GM18526 (cell line): ENCODE data around the gene MTMR6.

Source experiments
- POLR2A ChIP-seq: IDR thresholded peaks from 3 replicates; pipeline ENCODE4 v1.6.1; 2011; ENCODE audit not compliant: insufficient read length; ENCODE audit errors: extremely low read depth

Gene MTMR6

GRCh38 chr13:25288966-25289365 is 1.7 kb upstream of the MTMR6 start:
- no peak for TF ChIP-seq POLR2A

DNA sequence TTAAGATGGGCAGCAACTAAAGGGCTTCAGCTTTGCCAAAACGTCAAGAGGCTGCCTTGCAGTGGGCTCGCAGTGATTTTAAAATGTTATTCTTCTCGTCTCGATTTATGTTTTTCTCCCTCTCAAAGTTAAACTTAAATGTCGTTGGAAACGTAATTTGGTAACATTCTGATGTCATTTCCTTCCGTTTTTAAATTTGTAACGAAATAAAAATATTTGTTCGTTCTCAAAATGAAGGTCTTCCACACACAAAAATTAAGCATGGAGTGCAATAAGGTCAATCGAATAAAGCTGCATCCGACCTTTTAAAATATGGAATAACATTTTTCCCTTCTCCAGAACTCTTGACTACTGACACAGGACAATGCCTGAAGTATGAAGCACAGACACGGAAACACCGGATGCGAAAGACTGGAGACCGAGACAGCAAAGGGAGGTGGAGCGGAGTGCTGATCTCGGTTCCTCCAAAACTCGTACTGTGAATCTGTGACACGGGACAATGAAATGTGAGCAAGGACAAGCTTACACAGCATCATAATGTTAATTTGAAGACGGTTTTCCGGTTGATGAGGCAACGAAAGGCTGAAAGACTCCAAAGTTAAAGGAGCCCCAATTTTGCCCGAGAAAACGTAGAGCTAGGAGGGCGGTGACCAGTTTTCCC is 850 bp downstream of the MTMR6 start:
- TF ChIP-seq POLR2A = no peak

DNA sequence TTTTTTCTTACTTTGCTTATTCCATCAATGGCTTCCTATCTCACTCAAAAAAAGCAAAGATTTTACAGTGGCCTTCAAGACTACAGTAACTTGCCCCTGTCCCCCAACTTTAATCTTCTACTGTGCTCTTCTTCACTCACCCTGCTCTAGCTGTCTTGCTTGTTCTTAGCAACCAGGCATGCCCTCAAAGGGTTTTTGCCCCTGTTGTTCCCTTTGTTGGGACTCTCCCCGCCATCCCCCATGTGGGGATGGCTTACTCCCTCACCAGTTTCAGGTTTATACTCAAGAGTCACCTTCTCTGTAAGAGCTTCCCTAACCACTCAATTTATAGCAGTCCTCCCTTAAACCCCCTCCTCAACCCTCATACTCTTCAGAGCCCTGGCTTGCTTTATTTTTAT is 5.4 kb downstream of the MTMR6 start:
- no peak for TF ChIP-seq POLR2A

DNA sequence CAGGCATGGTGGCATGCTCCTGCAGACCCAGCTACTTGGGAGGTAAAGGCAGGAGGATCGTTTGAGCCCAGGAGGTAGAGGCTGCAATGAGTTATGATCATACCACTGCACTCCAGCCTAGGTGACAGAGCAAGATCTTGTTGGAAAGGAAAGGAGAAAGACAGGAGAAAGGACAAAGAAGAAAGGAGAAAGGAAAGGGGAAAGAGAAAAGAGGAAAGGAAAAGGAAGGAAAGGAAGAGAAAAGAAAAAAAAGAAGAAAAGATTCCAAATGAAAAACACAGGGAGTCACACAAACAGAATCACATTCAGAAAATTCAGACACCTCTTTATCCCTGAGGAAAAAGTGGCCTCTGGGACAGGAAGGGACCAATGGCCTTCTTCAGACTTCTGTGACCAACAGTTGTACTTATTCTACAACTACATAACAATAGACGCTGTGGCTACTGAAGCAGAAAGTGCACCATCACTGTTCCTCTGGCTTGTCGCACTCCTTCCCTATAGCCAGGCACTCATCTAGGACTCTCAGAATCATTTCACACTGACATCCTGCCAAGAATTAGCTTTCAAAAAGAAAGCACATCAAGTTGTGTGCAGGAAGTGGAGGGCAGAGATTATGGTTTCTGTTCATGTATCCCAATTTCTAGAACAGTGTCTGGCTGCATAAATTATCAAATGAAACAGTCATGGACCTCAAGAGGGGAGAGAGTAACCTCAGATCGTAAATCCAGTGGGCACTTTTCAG is 5.9 kb downstream of the MTMR6 start:
- no peak for TF ChIP-seq POLR2A

- TF ChIP-seq POLR2A = no peak
Measured at GRCh38 chr13:25280396-25280795, 6.9 kb downstream of the MTMR6 start.

DNA sequence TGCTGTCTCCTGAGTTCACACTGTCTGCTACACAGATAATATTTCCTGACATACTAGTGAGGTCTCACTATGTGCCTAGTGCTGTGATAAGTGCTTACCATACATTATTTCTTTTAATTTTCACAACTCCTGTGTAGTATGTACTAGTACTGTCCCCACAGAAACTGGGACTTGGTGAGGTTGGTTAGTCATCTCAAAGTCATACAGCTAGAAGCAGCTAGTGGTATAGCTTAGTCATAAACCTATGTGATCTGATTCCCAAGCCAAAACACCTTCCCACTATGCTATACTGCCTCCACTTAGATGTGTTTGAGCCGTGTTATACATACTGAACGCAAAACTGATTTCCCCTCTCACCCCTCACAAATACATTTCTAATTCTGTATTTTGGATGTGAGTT is 10.5 kb downstream of the MTMR6 start:
- TF ChIP-seq POLR2A = no peak

DNA sequence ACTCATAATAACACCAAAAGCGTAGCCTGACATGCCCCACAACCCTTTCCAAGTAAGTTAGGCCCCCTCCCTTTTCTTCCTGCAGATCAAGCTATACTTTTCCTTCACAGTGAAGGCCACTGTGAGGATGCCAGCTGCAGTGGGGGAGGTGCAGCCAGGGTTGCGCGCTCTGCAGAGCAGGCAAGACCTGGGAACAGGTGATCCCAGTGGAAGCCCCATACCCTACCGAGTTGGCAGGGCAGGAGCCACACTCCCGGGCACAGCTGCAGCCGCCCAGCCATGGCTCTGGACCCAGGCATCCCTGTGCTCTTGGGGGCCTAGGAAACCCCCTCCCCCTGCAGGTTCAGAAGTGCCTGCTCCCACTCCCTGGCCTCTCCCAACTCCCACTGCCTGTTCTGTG is 18.7 kb downstream of the MTMR6 start:
- no peak for TF ChIP-seq POLR2A

- no peak for TF ChIP-seq POLR2A
Measured at GRCh38 chr13:25267715-25268114, 19.6 kb downstream of the MTMR6 start.

DNA sequence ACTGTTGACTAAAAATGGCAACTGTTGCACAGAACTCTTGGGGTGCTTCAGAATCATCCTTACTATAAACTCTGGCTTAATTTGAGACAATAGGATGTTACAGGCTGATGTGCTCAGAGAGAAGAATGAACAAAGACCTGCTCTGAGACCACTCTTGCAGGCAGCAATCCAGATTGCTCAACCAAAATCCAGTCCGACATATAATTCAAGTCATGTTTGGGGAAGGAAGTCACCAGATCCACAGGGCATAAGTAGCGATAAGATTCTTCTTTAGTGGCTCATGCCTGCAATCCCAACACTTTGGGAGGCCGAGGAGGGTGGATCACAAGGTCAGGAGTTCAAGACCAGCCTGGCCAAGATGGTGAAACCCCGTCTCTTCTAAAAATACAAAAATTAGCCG is 20.6 kb downstream of the MTMR6 start:
- TF ChIP-seq POLR2A = no peak

DNA sequence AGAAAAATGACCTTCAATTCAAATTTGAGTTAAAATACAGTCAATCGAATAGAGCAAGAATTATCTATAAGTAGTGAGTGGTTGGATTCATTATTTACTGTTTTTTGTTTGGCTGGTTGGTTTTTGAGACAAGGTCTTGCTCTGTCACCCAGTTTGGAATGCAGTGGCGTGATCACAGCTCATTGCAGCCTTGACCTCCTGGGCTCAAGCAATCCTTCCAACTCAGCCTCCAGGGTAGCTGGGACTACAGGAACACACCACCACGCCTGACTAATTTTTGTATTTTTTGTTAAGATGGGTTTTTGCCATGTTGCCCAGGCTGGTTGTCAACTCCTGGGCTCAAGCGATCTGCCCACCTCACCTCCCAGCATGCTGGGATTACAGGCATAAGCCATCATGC is 25.0 kb downstream of the MTMR6 start:
- no peak for TF ChIP-seq POLR2A

DNA sequence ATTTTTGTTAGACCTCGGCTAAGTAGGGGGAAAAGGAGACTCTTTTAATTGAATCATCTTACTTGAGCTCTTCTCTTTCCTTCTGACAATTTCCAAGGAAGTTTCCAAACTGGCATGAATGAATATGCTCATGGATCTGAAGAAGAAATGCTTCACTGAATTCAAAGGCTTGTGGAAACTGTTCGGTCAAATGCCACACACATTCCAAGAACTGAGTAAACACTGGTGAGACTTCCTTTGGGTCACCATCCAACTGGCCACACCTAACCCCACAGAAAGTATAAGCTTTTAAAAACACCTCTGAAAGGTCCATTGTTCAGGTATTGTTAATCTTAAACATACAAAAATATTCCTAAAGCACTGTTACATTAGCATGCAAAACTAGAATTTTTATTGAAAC is 33.6 kb downstream of the MTMR6 start:
- TF ChIP-seq POLR2A = no peak

DNA sequence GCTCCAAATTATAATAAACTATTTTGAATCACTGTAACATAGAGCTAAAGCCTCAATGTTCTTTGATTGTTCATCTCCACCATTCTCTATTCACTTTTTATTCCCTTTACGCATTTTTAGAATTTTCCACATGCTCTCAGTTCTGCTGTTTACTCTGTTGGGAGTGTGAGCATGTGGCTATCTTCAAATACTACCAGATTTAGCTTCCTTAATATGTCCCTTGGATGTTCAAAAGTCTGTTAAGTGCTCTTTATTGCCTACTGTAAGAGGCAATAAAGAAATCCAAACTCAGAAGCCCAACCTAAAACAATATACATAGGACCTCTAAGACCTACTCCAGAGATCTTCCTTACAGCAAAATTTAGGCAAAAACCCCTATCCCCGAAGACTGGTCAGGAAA is 34.5 kb downstream of the MTMR6 start:
- TF ChIP-seq POLR2A = no peak

GRCh38 chr13:25252225-25252624 is 35.1 kb downstream of the MTMR6 start:
- TF ChIP-seq POLR2A = no peak

- no peak for TF ChIP-seq POLR2A
Measured at GRCh38 chr13:25249001-25249543, 38.2 kb downstream of the MTMR6 start.

- no peak for TF ChIP-seq POLR2A
Measured at GRCh38 chr13:25248071-25248470, 39.2 kb downstream of the MTMR6 start.

DNA sequence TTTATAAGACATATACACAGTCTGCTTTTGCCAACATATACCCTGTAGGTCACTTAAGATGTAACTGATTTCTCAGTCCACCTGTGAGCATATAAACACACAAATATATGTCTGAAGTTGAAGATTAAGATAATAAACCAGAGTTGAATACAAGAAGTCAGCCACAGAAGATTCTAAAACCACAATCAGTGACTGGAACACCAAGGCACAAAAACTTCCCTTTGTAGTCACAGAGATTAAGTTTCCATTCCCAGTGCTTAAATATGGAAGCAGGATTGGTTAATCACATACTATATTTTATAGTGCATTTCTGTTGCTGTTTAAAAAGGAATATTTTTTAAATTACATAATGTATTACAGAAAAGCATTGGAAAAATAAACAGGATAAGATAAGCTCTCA is 39.9 kb downstream of the MTMR6 start:
- no peak for TF ChIP-seq POLR2A

DNA sequence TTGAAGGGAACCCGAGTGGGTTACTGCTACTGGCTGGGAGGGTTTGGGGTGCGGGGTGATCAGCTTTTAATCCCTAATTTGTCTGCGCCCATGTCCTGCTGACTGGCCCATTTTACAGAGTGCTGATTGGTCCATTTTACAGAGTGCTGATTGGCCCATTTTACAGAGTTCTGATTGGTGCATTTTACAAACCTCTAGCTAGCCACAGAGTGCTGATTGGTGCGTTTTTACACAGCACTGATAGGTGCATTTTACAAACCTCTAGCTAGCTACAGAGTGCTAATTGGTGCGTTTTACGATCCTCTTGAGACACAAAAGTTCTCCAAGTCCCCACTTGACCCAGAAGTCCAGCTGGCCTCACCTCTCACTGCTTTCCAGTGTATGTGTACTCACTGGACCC is 43.2 kb downstream of the MTMR6 start:
- no peak for TF ChIP-seq POLR2A
